K562 (cell line): Measurements from ENCODE around the gene EML5. TPM values are rescaled to one million over a fixed set of nuclear protein-coding genes. Genes with fewer than 3 reads are reported as not detected.

ENCODE experiments used
- ATAC-seq: fragments of 200-7000 bp; cut with Tn5 transposase; 3 replicates; pipeline ENCODE4 v1.9.1; 2020; ENCODE audit warnings: moderate library complexity
- BruUV-seq: library from RNA; stranded (reverse); fragments of 400-500 nt; replicated peaks from 2 replicates; lab custom pipeline; 2021; lab: Mats Ljungman, UMichigan
- CTCF ChIA-PET: fragments of 300-600 bp; formaldehyde crosslinking; extraction: SDS; loops from one replicate; lab custom pipeline; 2021; ENCODE audit warnings: low intra/inter-chr PET ratio; lab: Yijun Ruan, JAX
- POLR2A ChIA-PET: fragments of 300-600, 350-650 bp; sonication (Branson Sonifier 250); formaldehyde crosslinking; extraction: SDS; loops from one replicate; lab custom pipeline; 2021; ENCODE audit warnings: antibody characterized with exemption, inconsistent platforms; lab: Yijun Ruan, JAX
- DNase-seq, 4 experiments: peaks; one replicate each; pipeline versions ENCODE4 v3.0.0 to v3.0.0-alpha.2; 2011 to 2018; ENCODE audit warnings: low spot score in 3 of 4, mixed read lengths in 3 of 4; ENCODE audit errors: extremely low read depth in 1 of 4
- FAIRE-seq: peaks from 2 replicates; lab custom pipeline; 2011; peaks lifted over from hg19 to GRCh38; lab: Jason Lieb, UNC
- H2AFZ ChIP-seq: 2 replicates; pipeline ENCODE4 v1.6.0; 2011; ENCODE audit warnings: low read depth, low read length, control low read depth, inconsistent platforms
- H3K27ac ChIP-seq: fragments of 200-600 bp; 3 replicates; pipeline ENCODE4 v1.8.0; 2011; ENCODE audit warnings: low read depth, mild to moderate bottlenecking, control low read depth, inconsistent platforms, low read length, moderate library complexity, mixed read lengths; ENCODE audit errors: extremely low read depth
- H3K27me3 ChIP-seq, 2 experiments: fragments of 300-600 bp in 1 of 2; 2 replicates in 1 of 2; 3 replicates in 1 of 2; pipeline versions ENCODE4 v1.6.0 to v1.8.0; 2011; ENCODE audit warnings: inconsistent platforms in 2 of 2, low read length in 2 of 2, mild to moderate bottlenecking in 1 of 2, mixed read lengths in 1 of 2, moderate library complexity in 1 of 2; ENCODE audit not compliant: control insufficient read depth in 2 of 2, insufficient read depth in 2 of 2
- H3K36me3 ChIP-seq: fragments of 300-600 bp; 3 replicates; pipeline ENCODE4 v1.8.0; 2011; ENCODE audit warnings: mild to moderate bottlenecking, low read length, inconsistent platforms; ENCODE audit not compliant: control insufficient read depth, insufficient read depth
- H3K4me1 ChIP-seq, 2 experiments: fragments of 200-600 bp in 1 of 2; replicated peaks in 1 of 2; 2 replicates in 1 of 2; 3 replicates in 1 of 2; pipeline versions ENCODE4 v1.5.1 to v1.8.0; 2011; ENCODE audit warnings: inconsistent platforms in 2 of 2, low read length in 2 of 2, mild to moderate bottlenecking in 1 of 2, mixed read lengths in 1 of 2, moderate library complexity in 1 of 2; ENCODE audit not compliant: control insufficient read depth in 2 of 2, insufficient read depth in 2 of 2
- H3K4me2 ChIP-seq: 2 replicates; pipeline ENCODE4 v1.6.1; 2011; ENCODE audit warnings: low read length, control low read depth, inconsistent platforms, mixed read lengths; ENCODE audit not compliant: insufficient read depth
- H3K4me3 ChIP-seq: fragments of 200-600 bp; sonication (generic), shearing (Covaris generic); 2 replicates; pipeline ENCODE4 v1.5.1; 2016; ENCODE audit warnings: control low read depth, inconsistent platforms
- H3K79me2 ChIP-seq: fragments of 200-600 bp; 3 replicates; pipeline ENCODE4 v1.8.0; 2011; ENCODE audit warnings: low read length, inconsistent platforms; ENCODE audit not compliant: control insufficient read depth, insufficient read depth
- H3K9ac ChIP-seq, 2 experiments: 2 replicates each; pipeline versions ENCODE4 v1.6.0 to v1.6.1; 2011; ENCODE audit warnings: low read depth in 2 of 2, low read length in 2 of 2, control low read depth in 1 of 2, inconsistent platforms in 1 of 2, mild to moderate bottlenecking in 1 of 2, mixed read lengths in 1 of 2; ENCODE audit not compliant: insufficient read depth in 1 of 2
- H3K9me1 ChIP-seq: one replicate; pipeline ENCODE4 v1.6.0; 2011; ENCODE audit warnings: inconsistent platforms, mild to moderate bottlenecking, low read length, moderate library complexity; ENCODE audit not compliant: control insufficient read depth, insufficient read depth
- H3K9me3 ChIP-seq: replicated peaks from 2 replicates; pipeline ENCODE4 v1.5.1; 2011; ENCODE audit warnings: low read depth, low read length, inconsistent platforms; ENCODE audit not compliant: control insufficient read depth, insufficient read depth
- H4K20me1 ChIP-seq: replicated peaks from 2 replicates; pipeline ENCODE4 v1.6.1; 2011; ENCODE audit warnings: low read length, inconsistent platforms, mixed read lengths; ENCODE audit not compliant: control insufficient read depth, insufficient read depth
- CREB3L1 ChIP-seq: fragments of 450-650 bp; IDR thresholded peaks from 2 replicates; pipeline ENCODE4 v1.6.1; 2014; ENCODE audit warnings: low read depth, mild to moderate bottlenecking, moderate library complexity, borderline replicate concordance
- ERF ChIP-seq: fragments of 450-650 bp; formaldehyde crosslinking; IDR thresholded peaks from 2 replicates; pipeline ENCODE4 v1.4.0; 2020; ENCODE audit warnings: mild to moderate bottlenecking, mixed read lengths
- ESRRA ChIP-seq: fragments of 450-650 bp; IDR thresholded peaks from 2 replicates; pipeline ENCODE4 v1.6.1; 2014; ENCODE audit warnings: low read depth, mild to moderate bottlenecking, moderate library complexity, borderline replicate concordance
- ESRRB ChIP-seq: fragments of 250-450 bp; sonication (Bioruptor Pico); IDR thresholded peaks from 2 replicates; pipeline ENCODE4 v1.5.0; 2020; ENCODE audit warnings: mild to moderate bottlenecking, moderate library complexity, borderline replicate concordance
- KDM2B ChIP-seq: fragments of 250-450 bp; sonication (Bioruptor Pico); IDR thresholded peaks from 2 replicates; pipeline ENCODE4 v1.8.0; 2021; ENCODE audit warnings: mild to moderate bottlenecking, moderate library complexity
- MCM3 ChIP-seq: fragments of 450-650 bp; IDR thresholded peaks from 2 replicates; pipeline ENCODE4 v1.6.1; 2016
- MYC ChIP-seq, 2 experiments: fragments of 250-450 bp in 1 of 2; sonication (Bioruptor Pico) in 1 of 2; IDR thresholded peaks; 2 replicates each; pipeline versions ENCODE4 v1.5.1 to v1.6.1; 2012 to 2021; ENCODE audit warnings: low read depth in 2 of 2, borderline replicate concordance in 1 of 2, improper control_type of control experiment in 1 of 2, low read length in 1 of 2, mild to moderate bottlenecking in 1 of 2, moderate library complexity in 1 of 2
- POU5F1 ChIP-seq: fragments of 150-350 bp; IDR thresholded peaks from 2 replicates; pipeline ENCODE4 v1.6.1; 2014; ENCODE audit warnings: borderline replicate concordance, low read length, low read depth, mild to moderate bottlenecking; ENCODE audit not compliant: partially characterized antibody
- SAFB ChIP-seq: fragments of 200-400 bp; formaldehyde crosslinking; IDR thresholded peaks from 2 replicates; pipeline ENCODE4 v1.6.1; 2017; ENCODE audit warnings: low read depth, low read length, borderline replicate concordance
- SREBF1 ChIP-seq: fragments of 150-350 bp; IDR thresholded peaks from 2 replicates; pipeline ENCODE4 v1.6.1; 2014; ENCODE audit warnings: antibody characterized with exemption, low read depth, low read length, borderline replicate concordance
- TCF3 ChIP-seq: sonication (generic); formaldehyde crosslinking; IDR thresholded peaks from 2 replicates; pipeline ENCODE4 v1.4.0; 2020; ENCODE audit warnings: mild to moderate bottlenecking, missing genetic modification reagents
- ZMIZ1 ChIP-seq, 2 experiments: fragments of 150-350 bp in 1 of 2; IDR thresholded peaks; 2 replicates each; pipeline ENCODE4 v1.6.1; 2012 to 2016; ENCODE audit warnings: low read depth in 2 of 2, low read length in 2 of 2, mild to moderate bottlenecking in 1 of 2, moderate library complexity in 1 of 2
- ZNF165 ChIP-seq: fragments of 250-450 bp; sonication (Bioruptor Pico); IDR thresholded peaks from 2 replicates; pipeline ENCODE4 v1.4.0; 2020; ENCODE audit warnings: borderline replicate concordance
- ZNF395 ChIP-seq: fragments of 200-800 bp; sonication (Bioruptor generic); IDR thresholded peaks from 2 replicates; pipeline ENCODE4 v1.6.1; 2017; ENCODE audit warnings: missing genetic modification characterization, missing compliant biosample characterization
- ZNF561 ChIP-seq: fragments of 450-650 bp; formaldehyde crosslinking; conservative IDR thresholded peaks from 2 replicates; pipeline ENCODE4 v1.4.0; 2020; ENCODE audit warnings: mild to moderate bottlenecking, moderate library complexity
- ZNF696 ChIP-seq: fragments of 250-450 bp; sonication (Bioruptor Pico); conservative IDR thresholded peaks from 2 replicates; pipeline ENCODE4 v1.4.0; 2020; ENCODE audit warnings: mild to moderate bottlenecking, moderate library complexity
- WGBS: fragments of 100-300 bp; shearing (Covaris generic); methylation state at CpG from one replicate; pipeline ENCODE4 v1.1.6; 2016; ENCODE audit warnings: low coverage, mixed read lengths; ENCODE audit not compliant: insufficient coverage; ENCODE audit errors: missing lambda C conversion rate; 5-methylcytosine and 5-hydroxymethylcytosine counted together
- in situ Hi-C: fragments of 300-500 bp; cut with MboI; formaldehyde crosslinking; loops from 4 replicates; pipeline ENCODE4 v1.15.0; 2018; ENCODE audit warnings: inconsistent platforms, mixed read lengths
- intact Hi-C: fragments of 100-400 bp; cut with micrococcal nuclease; formaldehyde crosslinking; loops from 2 replicates; pipeline ENCODE4 v1.14.2; 2022
- polyA plus RNA-seq, 8 experiments: library from polyadenylated mRNA; depleted of rRNA in 4 of 8; stranded (reverse) in 5 of 8; unstranded in 3 of 8; fragments of >200 nt; fragmentation: Nextera tagmentation in 2 of 8; fragmentation: Illumina TruSeq in 1 of 8; extraction: Ambion mirVana in 2 of 8; extraction: Trizol in 1 of 8; gene quantifications; 2 replicates each; pipeline versions ENCODE4 v1.2.1 to v1.2.3, GENCODE V29; 2011 to 2014; ENCODE audit warnings: inconsistent platforms in 1 of 8, missing spikeins in 1 of 8
- total RNA-seq, 7 experiments: library from RNA; depleted of rRNA in 6 of 7; stranded (reverse); fragments of >200 nt in 6 of 7; fragmentation: Illumina TruSeq in 2 of 7; extraction: Trizol in 2 of 7; gene quantifications; 2 replicates each; pipeline versions ENCODE4 v1.2.1 to v1.2.3, GENCODE V29; 2011 to 2021; ENCODE audit warnings: low replicate concordance in 1 of 7

EML5 gene
- total and polyA plus RNA-seq, 9 of the 15 experiments (the other 6 are each of a cell fraction or from before 2014, with no cell fraction given): 0.06 to 0.34 (median 0.22) TPM

GRCh38 chr14:88683119-88683518 is 109.6 kb downstream of the EML5 start:
- intact Hi-C loops (no loop called here), in situ Hi-C loops (no loop called here)
- Histone ChIP-seq H3K36me3 (no peaks in the 10 kb centered on the region), H3K4me1 (peaks cover 0 to 4% of the 10 kb centered on the region in 2 experiments; a peak in 2 of 5 replicates), H3K9me3 (no peaks in the 10 kb centered on the region), H3K4me2 (no peak overlapping the region), H3K9me1 (no peaks in the 10 kb centered on the region), H3K27me3 (no peaks in the 10 kb centered on the region), H3K4me3 (no peak overlapping the region), H4K20me1 (no peaks in the 10 kb centered on the region), H2AFZ (no peak overlapping the region), H3K79me2 (no peaks in the 10 kb centered on the region), H3K27ac (no peak overlapping the region), H3K9ac (no peak overlapping the region)
- POLR2A ChIA-PET: no interaction called here
- no TSS peak for BruUV-seq
- FAIRE-seq (no peak), ATAC-seq (peak; percentile 53), DNase-seq (no peak)
- whole genome bisulfite sequencing: 0% methylated on average over 2 of the region's 2 CpGs
- CTCF ChIA-PET: no interaction called here
- TF ChIP-seq MCM3 (no peak), POU5F1 (no peak), SAFB (no peak), ESRRB (CRISPR knock-in tag) (no peak), TCF3 (CRISPR knock-in tag) (no peak), KDM2B (CRISPR knock-in tag) (no peak), CREB3L1 (no peak), ZNF165 (CRISPR knock-in tag) (no peak), MYC (IDR thresholded peaks at IDR 0.05; ENCODE audit: low read depth, low read length) (no peak), MYC (CRISPR knock-in tag; IDR thresholded peaks at IDR 0.05; ENCODE audit: borderline replicate concordance, low read depth) (no peak), ZMIZ1 (IDR thresholded peaks at IDR 0.05; ENCODE audit: low read depth in 2 of 2, low read length in 2 of 2) (no peak), ERF (CRISPR knock-in tag) (no peak), ZNF696 (CRISPR knock-in tag) (no peak), SREBF1 (no peak), ZNF561 (CRISPR knock-in tag) (no peak), ZNF395 (CRISPR knock-in tag) (no peak), ESRRA (no peak)
